GM19455 (cell line): Measurements from ENCODE around the gene PELO.

Source experiments
- ATAC-seq: cut with Tn5 transposase; IDR thresholded peaks from one replicate; pipeline ENCODE4 v1.9.1; 2021; ENCODE audit not compliant: unreplicated experiment

The PELO gene

DNA sequence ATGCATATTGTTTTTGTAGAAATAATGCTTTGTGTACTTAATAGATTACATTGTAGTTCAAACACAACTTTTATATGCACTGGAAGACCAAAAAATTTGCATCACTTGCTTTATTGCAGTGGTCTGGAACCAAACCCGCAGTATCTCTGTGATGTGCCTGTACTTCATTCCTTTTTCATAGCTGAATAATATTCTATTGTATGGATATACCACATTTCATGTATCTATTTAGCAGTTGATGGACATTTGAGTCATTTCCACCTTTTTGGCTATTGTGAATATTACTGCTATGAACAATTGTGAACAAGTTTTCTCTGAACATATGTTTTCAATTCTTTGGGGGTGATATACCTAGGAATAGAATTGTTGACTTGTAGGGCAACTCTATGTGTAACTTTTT lies 40.1 kb downstream of the PELO start:
- ATAC-seq: no peak

DNA sequence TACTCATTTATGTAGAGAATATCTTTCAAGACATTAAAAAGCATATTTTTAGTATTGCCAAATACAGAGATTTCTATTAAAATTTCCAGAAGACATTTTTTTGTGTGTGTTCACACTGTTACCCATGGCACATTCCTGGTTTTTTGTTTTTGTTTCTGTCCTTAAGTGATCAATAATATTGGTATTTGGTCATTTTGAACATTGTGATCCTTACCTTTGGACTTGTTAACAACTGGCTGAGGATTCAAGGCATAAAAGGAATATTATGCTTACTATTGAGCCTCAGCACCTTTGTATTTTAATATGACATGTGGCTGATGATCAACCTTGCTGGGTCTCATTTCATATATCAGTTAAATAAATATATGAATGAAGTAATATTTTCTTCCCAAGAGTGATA lies 41.9 kb downstream of the PELO start:
- ATAC-seq: no peak

DNA sequence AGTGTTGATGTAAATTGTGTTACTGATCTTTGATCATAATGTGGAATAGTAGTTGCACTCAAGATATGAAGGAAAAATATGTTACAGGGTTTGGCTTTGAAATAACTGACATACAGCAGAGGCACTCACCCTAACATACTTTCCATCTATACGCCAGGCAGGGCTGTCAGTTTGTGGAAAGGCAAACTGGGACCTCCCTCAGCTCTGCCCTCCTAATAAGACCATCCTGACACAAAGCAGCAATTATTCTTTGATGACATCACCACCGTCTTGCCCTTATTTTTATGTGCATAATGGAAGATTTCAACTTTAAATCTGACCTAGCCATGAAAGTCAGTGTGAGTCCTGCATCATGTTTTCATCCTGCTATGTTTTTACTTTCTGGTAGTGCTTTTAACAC lies 42.9 kb downstream of the PELO start:
- no peak for ATAC-seq

DNA sequence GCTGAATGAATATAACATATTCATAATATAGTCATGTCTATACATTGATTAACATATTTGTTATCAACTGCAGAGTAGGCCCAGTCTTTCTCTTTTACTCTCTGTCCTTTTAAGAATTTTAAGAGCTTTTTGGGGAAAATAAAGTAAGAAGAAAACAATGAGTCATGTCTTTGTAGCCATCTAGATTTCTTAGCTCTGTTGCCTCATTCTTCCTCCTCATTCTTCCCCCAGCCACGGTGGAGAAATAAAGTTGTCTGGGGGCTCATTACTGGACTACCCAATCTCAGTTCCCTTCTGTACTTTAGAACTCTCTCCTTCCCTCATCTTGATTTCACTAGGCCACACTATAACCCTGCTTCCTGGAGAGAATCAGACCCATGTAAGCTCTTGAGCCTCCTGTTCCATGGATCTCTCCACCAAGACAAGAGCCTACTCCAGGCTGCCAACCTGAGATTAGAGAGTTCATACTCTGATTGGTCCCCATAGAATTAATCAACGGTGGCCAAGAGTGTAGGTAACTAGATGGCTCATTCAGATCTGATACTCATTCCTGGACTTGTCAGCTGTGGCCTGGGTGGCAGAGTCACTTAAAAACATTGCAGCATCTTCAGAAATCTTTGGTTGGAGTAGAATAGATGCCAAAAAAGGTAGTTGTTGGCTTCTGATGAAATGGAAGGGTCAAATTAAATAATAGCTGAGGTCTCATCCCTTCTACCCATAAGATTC lies 44.2 kb downstream of the PELO start:
- ATAC-seq: no peak

DNA sequence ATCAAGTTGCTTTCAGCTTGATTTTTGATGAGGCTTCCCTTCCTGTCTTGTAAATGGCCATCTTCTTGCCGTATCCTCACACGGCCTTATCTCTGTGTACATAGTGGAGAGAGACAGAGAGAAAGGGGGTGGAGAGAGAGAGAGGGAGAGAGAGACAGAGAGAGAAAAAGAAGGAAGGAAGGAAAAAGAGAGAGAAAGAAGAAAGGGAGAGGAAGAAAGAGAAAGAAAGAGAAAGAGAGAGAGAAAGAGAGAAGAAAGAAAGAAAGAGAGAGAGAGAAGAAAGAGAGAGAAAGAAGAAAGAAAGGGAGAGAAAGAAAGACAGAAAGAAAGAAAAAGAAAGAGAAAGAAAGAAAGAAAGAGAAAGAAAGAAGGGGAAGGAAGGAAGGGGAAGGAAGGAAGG lies 46.6 kb downstream of the PELO start:
- ATAC-seq: no peak

DNA sequence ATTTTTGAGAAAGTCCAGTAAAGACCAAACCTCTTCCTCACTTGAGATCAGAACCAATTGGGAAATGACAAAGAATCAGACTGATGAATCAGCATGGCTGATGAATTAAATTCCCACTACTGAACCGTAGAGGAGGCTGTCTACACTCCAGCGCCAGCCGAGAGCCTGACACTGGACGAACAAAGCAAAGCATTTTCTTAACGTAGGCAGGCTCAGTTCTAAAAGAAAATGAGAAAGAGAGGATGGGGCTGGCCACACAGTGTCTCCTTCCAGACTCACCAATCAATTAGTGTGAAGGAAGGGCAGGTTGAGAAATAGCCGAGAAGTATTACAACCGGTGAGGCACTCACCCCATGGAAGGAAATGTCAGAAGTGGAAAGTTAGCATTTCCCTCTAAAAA lies 49.4 kb downstream of the PELO start:
- no peak for ATAC-seq
